GM21786 (cell line): ENCODE data around the gene PCDHGA2.
"Not testable (repeated sequence)": the region's sequence is repeated elsewhere in the genome, so short reads cannot be mapped to it uniquely, and the experiment has no call there.

ENCODE experiments used
- ATAC-seq: cut with Tn5 transposase; IDR thresholded peaks from one replicate; pipeline ENCODE4 v1.9.1; 2021; ENCODE audit not compliant: unreplicated experiment

Gene PCDHGA2

GRCh38 chr5:141346017-141346416 is 7.5 kb downstream of the PCDHGA2 start:
- ATAC-seq: not testable (repeated sequence)

GRCh38 chr5:141349917-141350619 is 11.5 kb downstream of the PCDHGA2 start, which contains the start of gene PCDHGB1:
TSS of gene PCDHGB1 (plus strand) at chr5:141350099. CDS start at chr5:141350261, 162 bp downstream.
- no peak for ATAC-seq

- no peak for ATAC-seq
These were observed 13.0 kb downstream of the PCDHGA2 start for GRCh38 chr5:141351591-141351990.

- ATAC-seq: no peak
These were observed 16.4 kb downstream of the PCDHGA2 start, which contains the start of gene PCDHGA4 for GRCh38 chr5:141354900-141355469. TSS of gene PCDHGA4 (plus strand) at chr5:141355021. CDS start at chr5:141355108, 87 bp downstream.

GRCh38 chr5:141355641-141356040 is 17.1 kb downstream of the PCDHGA2 start:
- no peak for ATAC-seq

GRCh38 chr5:141356133-141356532 is 17.6 kb downstream of the PCDHGA2 start:
- ATAC-seq: no peak

- ATAC-seq: no peak
These were observed 18.4 kb downstream of the PCDHGA2 start for GRCh38 chr5:141356950-141357349.

GRCh38 chr5:141359790-141360426 is 21.3 kb downstream of the PCDHGA2 start, which contains the start of gene PCDHGB2:
TSS of gene PCDHGB2 (plus strand) at chr5:141359994. CDS start at chr5:141360136, 142 bp downstream.
- ATAC-seq: peak; percentile 63

- no peak for ATAC-seq
These were observed 22.1 kb downstream of the PCDHGA2 start for GRCh38 chr5:141360685-141361084.

GRCh38 chr5:141362719-141363118 is 24.2 kb downstream of the PCDHGA2 start:
- no peak for ATAC-seq

GRCh38 chr5:141363952-141364660 is 25.5 kb downstream of the PCDHGA2 start, which contains the start of gene PCDHGA5:
TSS of gene PCDHGA5 (plus strand) at chr5:141364162. CDS start at chr5:141364331, 169 bp downstream.
- ATAC-seq: no peak

- no peak for ATAC-seq
These were observed 27.7 kb downstream of the PCDHGA2 start for GRCh38 chr5:141366016-141366896.

- ATAC-seq: peak; percentile 99
These were observed 31.7 kb downstream of the PCDHGA2 start, which contains the start of gene PCDHGB3 for GRCh38 chr5:141369994-141370848. TSS of gene PCDHGB3 (plus strand) at chr5:141370242. CDS start at chr5:141370395, 153 bp downstream.

- no peak for ATAC-seq
These were observed 33.3 kb downstream of the PCDHGA2 start for GRCh38 chr5:141371572-141372475.

- no peak for ATAC-seq
These were observed 35.2 kb downstream of the PCDHGA2 start, which contains the start of gene PCDHGA6 for GRCh38 chr5:141373673-141374317. TSS of gene PCDHGA6 (plus strand) at chr5:141373891. CDS start at chr5:141374084, 193 bp downstream.

- no peak for ATAC-seq
These were observed 36.1 kb downstream of the PCDHGA2 start for GRCh38 chr5:141374627-141375026.

- ATAC-seq: not testable (repeated sequence)
These were observed 37.0 kb downstream of the PCDHGA2 start for GRCh38 chr5:141375444-141376155.
